ENCODE data around the gene ABCD1.
"Not testable (repeated sequence)": the region's sequence is repeated elsewhere in the genome, so short reads cannot be mapped to it uniquely, and the experiment has no call there.

The ABCD1 gene

DNA sequence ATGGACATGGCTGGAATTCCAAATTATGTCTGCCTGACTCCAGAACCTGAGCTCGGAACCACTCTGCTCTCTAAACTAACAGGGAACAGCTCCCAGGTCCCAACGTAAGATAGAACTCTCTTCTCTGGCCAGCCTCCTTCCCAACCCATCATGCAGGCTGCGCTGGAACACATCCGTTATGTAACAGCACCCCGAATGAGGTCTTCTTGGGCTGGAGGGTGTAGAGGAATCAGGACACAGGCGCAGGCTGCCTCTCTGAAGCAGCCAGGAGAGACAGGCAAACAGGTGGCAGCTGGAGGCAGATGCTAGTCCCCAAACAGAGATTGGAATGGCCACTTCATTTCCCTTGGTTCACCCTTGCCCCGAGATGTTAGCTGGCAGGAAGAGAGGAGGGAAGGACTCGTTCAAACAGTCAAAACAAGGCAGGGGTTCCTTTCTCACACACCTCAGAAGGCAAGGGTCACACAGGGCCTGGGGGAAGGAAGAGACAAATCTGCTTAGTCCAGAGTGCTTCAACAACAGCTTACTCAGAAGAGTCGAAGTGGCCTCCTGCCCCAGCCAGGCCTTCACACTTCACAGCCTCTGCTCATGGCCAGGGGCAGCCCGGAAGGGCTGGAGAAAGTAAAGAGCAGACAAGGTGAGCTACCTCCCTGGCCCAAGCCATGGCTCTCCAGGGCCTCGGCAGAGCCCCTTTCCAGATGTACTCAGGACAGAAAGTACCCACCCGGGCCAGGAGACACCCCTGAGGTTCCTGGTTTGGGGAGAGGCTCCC lies 19.8 kb upstream of the ABCD1 start:
- H3K27me3 ChIP-seq (ENCODE audit: control insufficient read depth, insufficient read depth, low read length); H3K4me3 ChIP-seq (ENCODE audit: low read depth, low read length); H3K4me1 ChIP-seq (ENCODE audit: control insufficient read depth, insufficient read depth, low read length); H3K9me3 ChIP-seq (ENCODE audit: control insufficient read depth, insufficient read depth, low read length); H3K9ac ChIP-seq (ENCODE audit: low read depth, low read length): not testable (repeated sequence)
- peaks cover 27% of the 10 kb centered on the region for H3K36me3 ChIP-seq (ENCODE audit: control insufficient read depth, insufficient read depth, low read length)

DNA sequence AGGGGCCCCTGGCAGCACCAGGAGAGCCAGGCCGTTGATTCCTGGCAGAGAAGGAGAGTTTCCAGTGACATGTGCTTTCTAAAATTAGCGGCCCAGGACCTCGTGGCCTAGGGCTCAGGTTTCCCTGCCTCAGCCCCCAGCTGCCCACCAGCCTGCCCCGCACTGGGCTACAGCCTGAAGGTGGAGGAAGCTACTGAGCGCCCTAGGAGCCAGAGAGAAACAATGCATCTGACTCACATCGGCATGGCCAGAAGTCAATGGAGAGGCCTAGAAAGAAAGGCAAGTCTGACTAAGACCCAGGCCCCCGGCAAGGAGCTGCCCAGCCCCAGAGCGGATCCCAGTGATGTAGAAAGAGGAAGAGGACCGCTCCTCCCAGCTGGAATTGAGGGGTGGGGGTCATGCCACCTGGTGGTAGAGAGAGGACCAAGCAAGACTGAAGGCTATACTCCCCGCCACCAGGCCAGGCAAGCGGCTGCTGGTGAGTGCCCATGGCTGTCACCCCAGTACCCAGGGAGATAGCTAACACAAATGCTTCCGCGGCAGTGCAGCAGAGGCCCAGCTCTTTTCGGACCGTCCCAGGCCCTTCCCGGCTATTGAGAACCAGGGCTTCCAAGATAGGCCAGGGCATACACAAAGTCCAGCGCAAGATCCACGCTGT lies 19.1 kb upstream of the ABCD1 start:
- H3K36me3 ChIP-seq (ENCODE audit: control insufficient read depth, insufficient read depth, low read length), result peaks cover 27% of the 10 kb centered on the region
- not testable (repeated sequence) for H3K4me3 ChIP-seq (ENCODE audit: low read depth, low read length); H3K9me3 ChIP-seq (ENCODE audit: control insufficient read depth, insufficient read depth, low read length); H3K9ac ChIP-seq (ENCODE audit: low read depth, low read length); H3K27me3 ChIP-seq (ENCODE audit: control insufficient read depth, insufficient read depth, low read length); H3K4me1 ChIP-seq (ENCODE audit: control insufficient read depth, insufficient read depth, low read length)

DNA sequence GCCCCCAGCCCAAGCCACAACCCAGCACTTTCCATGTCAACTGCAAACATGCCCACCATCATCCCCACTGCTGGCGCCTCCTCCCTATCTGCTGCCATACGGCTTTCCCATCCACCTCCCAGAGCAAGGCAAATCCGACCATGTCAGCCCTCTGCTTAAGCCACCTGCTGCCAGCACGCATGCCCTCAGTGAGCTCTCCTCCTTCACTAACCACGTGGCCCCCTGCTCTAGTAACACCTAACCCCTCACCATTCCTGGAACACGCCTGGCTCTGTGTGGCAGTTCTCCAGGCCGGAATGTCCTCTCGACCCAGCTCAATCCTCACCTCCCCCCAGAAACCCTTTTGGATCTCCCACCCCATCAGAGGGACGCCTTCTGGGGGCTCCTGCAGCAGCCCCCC lies 17.9 kb upstream of the ABCD1 start:
- H3K4me1 ChIP-seq (ENCODE audit: control insufficient read depth, insufficient read depth, low read length), result peaks cover 2% of the 10 kb centered on the region
- no peak overlapping the region for H3K9ac ChIP-seq (ENCODE audit: low read depth, low read length)
- no peak overlapping the region for H3K4me3 ChIP-seq (ENCODE audit: low read depth, low read length)
- H3K9me3 ChIP-seq (ENCODE audit: control insufficient read depth, insufficient read depth, low read length), result no peaks in the 10 kb centered on the region
- H3K36me3 ChIP-seq (ENCODE audit: control insufficient read depth, insufficient read depth, low read length), result peaks cover 20% of the 10 kb centered on the region
- H3K27me3 ChIP-seq (ENCODE audit: control insufficient read depth, insufficient read depth, low read length), result no peaks in the 10 kb centered on the region

DNA sequence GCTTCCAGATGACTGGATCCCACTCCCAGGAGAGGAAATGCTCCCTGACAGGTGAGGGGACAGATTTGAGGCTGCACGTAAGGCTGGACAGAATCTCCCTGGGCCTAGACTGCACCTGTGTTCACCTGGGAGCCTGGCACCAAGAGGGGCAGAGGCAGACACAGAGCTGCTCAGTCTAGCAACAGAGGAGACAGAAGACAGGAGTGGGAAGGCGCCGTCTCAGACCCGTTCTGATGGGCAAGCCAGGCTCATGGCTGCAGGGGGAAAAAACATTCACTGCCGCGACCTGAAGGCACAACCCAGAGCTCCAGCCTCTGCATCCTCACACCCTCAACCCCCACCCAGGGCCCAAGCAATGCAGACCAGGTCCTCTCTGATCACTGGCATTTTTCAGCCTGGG lies 17.2 kb upstream of the ABCD1 start:
- Histone ChIP-seq H3K4me1 (ENCODE audit: control insufficient read depth, insufficient read depth, low read length) (peaks cover 2% of the 10 kb centered on the region), H3K27me3 (ENCODE audit: control insufficient read depth, insufficient read depth, low read length) (no peaks in the 10 kb centered on the region), H3K9me3 (ENCODE audit: control insufficient read depth, insufficient read depth, low read length) (no peaks in the 10 kb centered on the region), H3K4me3 (ENCODE audit: low read depth, low read length) (no peak overlapping the region), H3K9ac (ENCODE audit: low read depth, low read length) (no peak overlapping the region), H3K36me3 (ENCODE audit: control insufficient read depth, insufficient read depth, low read length) (peaks cover 16% of the 10 kb centered on the region)

DNA sequence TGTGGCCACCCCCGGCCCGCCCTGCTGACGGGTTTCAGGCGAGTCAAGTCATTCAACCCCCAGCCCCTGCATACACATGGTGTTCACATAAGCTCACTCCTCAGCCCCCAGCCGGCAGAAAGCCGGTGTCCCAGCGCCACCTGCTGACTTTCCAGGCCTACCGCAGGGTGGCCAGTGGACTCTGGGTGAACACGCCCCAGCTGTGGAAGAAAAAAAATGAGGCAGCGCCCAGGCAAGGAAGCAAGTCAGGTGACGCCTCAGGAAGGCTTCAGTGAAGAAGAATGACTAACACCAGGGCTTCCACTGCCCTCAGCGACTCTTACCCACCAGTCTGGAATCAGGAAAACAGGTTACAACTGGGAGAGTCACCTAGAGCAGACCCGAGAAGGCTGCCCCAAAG lies 16.2 kb upstream of the ABCD1 start:
- H3K4me3 ChIP-seq (ENCODE audit: low read depth, low read length), result no peak overlapping the region
- H3K9ac ChIP-seq (ENCODE audit: low read depth, low read length), result no peak overlapping the region
- H3K27me3 ChIP-seq (ENCODE audit: control insufficient read depth, insufficient read depth, low read length), result no peaks in the 10 kb centered on the region
- H3K36me3 ChIP-seq (ENCODE audit: control insufficient read depth, insufficient read depth, low read length), result peaks cover 14% of the 10 kb centered on the region
- no peaks in the 10 kb centered on the region for H3K9me3 ChIP-seq (ENCODE audit: control insufficient read depth, insufficient read depth, low read length)
- peaks cover 2% of the 10 kb centered on the region for H3K4me1 ChIP-seq (ENCODE audit: control insufficient read depth, insufficient read depth, low read length)

DNA sequence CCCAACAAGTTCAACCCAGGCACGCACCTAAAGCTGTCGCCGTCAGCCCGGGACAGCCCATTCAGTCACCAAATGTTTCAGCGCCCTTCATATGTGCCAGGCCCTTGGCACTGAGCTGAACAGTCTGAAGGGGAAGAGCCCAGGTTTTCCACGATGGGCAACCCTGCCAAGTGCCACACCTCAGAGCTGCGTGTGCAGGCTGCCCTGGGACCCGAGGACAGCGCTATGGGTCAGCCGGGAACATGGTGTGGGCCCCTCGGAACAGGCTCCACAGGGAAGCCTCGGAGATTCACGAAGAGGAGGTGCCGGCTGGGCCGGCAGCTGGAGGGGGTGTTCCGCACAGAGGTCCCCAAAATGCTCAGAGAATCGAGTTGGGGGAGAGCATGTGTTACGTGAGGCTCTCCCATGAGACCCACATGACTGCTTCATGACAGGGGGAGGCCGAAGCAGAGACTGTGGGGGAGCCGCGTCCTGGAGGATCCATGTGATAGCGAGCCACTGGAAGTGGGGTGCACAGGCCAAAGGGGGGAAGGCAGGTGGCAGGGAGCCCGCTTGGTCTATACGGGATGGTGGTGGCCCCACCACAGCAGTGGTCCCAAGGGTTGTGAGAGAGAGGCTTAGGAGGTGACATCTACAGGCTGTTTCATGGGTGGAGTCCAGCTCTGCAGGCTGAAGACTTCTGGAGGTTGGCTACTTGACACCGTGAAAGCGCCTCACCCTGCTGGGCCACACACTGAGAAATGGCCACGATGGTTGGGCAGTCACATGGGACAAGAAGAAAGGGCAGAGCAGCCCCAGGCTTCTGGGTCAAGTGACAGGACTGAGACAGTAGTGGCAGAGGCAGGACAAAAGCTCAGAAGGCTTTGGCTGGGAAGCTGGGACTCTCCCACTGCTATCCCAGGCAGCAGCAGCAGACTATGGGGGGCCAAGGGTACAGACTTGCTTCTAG lies 14.7 kb upstream of the ABCD1 start:
- H3K27me3 ChIP-seq (ENCODE audit: control insufficient read depth, insufficient read depth, low read length), result no peaks in the 10 kb centered on the region
- no peak overlapping the region for H3K9ac ChIP-seq (ENCODE audit: low read depth, low read length)
- no peak overlapping the region for H3K4me3 ChIP-seq (ENCODE audit: low read depth, low read length)
- H3K4me1 ChIP-seq (ENCODE audit: control insufficient read depth, insufficient read depth, low read length), result peaks cover 2% of the 10 kb centered on the region
- H3K36me3 ChIP-seq (ENCODE audit: control insufficient read depth, insufficient read depth, low read length), result peaks cover 22% of the 10 kb centered on the region
- H3K9me3 ChIP-seq (ENCODE audit: control insufficient read depth, insufficient read depth, low read length), result no peaks in the 10 kb centered on the region

DNA sequence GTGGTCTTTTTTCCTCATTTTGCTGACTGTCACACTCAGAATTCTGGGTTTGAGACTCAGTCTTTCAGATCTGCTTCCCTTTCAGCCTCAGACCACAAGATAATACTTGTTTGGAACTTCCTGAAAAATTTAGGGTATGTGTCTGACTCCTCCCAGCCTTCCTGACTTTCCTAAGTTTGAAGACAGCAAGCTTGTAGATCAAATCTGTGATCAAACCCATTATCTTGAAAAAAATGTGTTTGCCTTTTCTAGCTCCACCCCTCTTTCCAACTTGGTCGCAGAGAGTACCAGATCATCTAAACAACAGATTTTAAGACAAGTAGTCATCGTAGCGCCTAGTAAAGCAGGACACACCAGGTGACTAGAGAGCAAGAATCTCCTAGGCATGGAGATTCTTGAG lies 10.4 kb upstream of the ABCD1 start:
- peaks cover 25% of the 10 kb centered on the region for H3K36me3 ChIP-seq (ENCODE audit: control insufficient read depth, insufficient read depth, low read length)
- no peak overlapping the region for H3K9ac ChIP-seq (ENCODE audit: low read depth, low read length)
- H3K4me1 ChIP-seq (ENCODE audit: control insufficient read depth, insufficient read depth, low read length), result no peaks in the 10 kb centered on the region
- H3K9me3 ChIP-seq (ENCODE audit: control insufficient read depth, insufficient read depth, low read length), result no peaks in the 10 kb centered on the region
- H3K4me3 ChIP-seq (ENCODE audit: low read depth, low read length), result no peak overlapping the region
- no peaks in the 10 kb centered on the region for H3K27me3 ChIP-seq (ENCODE audit: control insufficient read depth, insufficient read depth, low read length)

DNA sequence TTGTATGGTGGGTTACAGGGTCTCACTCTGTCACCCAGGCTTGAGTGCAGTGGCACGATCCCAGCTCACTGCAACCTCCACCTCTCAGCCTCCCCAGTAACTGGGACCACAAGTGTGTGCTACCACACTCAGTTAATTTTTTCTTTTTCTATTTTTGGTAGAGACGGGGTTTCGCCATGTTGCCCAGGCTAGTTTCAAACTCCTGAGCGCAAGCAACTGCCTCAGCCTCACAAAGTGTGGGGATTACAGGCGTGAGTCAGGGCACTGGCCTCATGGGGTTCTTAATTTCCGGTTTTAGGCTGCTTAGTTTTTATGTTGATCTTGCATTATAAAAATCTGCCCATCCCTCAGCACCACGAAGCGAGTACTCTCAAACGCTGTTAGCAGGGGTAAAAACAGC lies 7.2 kb upstream of the ABCD1 start:
- Histone ChIP-seq H3K9me3 (ENCODE audit: control insufficient read depth, insufficient read depth, low read length) (no peaks in the 10 kb centered on the region), H3K4me1 (ENCODE audit: control insufficient read depth, insufficient read depth, low read length) (no peaks in the 10 kb centered on the region), H3K9ac (ENCODE audit: low read depth, low read length) (no peak overlapping the region), H3K36me3 (ENCODE audit: control insufficient read depth, insufficient read depth, low read length) (peaks cover 39% of the 10 kb centered on the region), H3K4me3 (ENCODE audit: low read depth, low read length) (no peak overlapping the region), H3K27me3 (ENCODE audit: control insufficient read depth, insufficient read depth, low read length) (no peaks in the 10 kb centered on the region)

DNA sequence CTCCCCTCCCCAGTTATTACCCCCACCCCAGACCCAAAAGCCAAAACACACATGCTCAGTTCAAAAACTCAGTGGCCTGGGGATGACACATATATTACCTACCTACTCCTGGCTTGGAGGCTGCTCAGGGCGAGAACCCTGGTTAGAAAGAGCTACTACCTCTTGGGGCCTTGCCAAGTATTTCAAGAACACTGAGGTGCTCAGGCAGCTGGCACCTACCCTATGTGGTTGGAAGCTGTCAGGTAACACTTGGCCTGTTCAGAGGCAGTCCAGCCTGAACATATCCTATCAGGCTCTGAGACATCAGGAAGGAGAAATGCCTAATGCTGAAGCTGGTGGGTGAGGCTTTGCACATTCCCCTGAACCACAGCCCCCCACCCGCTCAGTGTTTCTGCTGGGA lies 5.4 kb upstream of the ABCD1 start:
- Histone ChIP-seq H3K4me3 (ENCODE audit: low read depth, low read length) (no peak overlapping the region), H3K36me3 (ENCODE audit: control insufficient read depth, insufficient read depth, low read length) (peaks cover 33% of the 10 kb centered on the region), H3K27me3 (ENCODE audit: control insufficient read depth, insufficient read depth, low read length) (no peaks in the 10 kb centered on the region), H3K4me1 (ENCODE audit: control insufficient read depth, insufficient read depth, low read length) (no peaks in the 10 kb centered on the region), H3K9ac (ENCODE audit: low read depth, low read length) (no peak overlapping the region), H3K9me3 (ENCODE audit: control insufficient read depth, insufficient read depth, low read length) (no peaks in the 10 kb centered on the region)

DNA sequence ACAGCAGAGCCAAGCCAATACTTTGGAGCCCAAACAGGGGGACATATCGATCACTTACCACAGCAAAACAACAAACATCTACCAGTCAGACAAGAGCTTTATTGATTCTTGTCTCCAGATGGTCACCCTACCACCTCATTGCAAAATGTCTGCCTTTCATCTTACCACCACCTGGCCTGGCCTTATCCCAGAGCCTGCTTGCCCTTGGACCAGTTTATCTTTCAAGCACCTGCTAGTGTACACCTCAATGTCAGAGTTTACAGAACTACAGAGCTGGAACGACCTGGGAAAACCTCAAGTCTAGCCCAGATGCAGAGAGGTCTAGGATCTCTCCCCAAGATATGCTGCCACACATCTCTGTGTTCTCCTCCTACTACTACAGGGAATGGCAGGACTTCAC lies 5.0 kb upstream of the ABCD1 start:
- Histone ChIP-seq H3K36me3 (ENCODE audit: control insufficient read depth, insufficient read depth, low read length) (peaks cover 28% of the 10 kb centered on the region), H3K9ac (ENCODE audit: low read depth, low read length) (no peak overlapping the region), H3K27me3 (ENCODE audit: control insufficient read depth, insufficient read depth, low read length) (no peaks in the 10 kb centered on the region), H3K4me3 (ENCODE audit: low read depth, low read length) (no peak overlapping the region), H3K4me1 (ENCODE audit: control insufficient read depth, insufficient read depth, low read length) (no peaks in the 10 kb centered on the region), H3K9me3 (ENCODE audit: control insufficient read depth, insufficient read depth, low read length) (no peaks in the 10 kb centered on the region)

DNA sequence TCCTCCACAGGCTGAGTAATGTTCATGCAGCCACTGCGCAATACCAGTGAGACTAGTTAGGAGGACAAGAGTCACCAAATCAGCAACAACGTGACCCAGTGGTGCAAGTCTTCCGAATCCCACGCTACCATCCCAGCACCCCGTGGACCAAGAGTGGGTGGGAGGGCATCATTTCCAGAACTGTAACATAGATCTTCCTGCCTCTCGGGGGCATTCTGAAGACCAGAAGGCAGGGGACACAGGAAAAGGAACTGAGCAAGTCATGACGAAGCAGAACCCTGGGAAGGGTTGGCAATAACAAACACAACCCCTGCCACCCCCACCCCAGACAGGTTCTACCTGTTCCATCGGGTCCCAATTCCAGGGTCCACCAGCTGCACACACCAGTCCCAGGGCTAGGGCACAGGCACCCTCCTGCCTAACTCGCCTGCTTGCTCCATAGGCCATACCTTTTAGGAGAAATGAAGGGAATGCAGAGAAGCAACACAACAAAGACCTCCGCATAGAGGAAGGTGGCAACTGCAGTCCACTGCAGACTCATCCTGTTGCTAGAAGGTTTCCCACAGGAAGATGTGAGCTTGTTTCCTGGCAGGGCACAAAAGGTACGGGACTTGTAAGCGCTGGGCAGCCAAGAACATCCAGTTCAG lies 1.8 kb upstream of the ABCD1 start:
- no peaks in the 10 kb centered on the region for H3K27me3 ChIP-seq (ENCODE audit: control insufficient read depth, insufficient read depth, low read length)
- H3K9me3 ChIP-seq (ENCODE audit: control insufficient read depth, insufficient read depth, low read length), result no peaks in the 10 kb centered on the region
- H3K36me3 ChIP-seq (ENCODE audit: control insufficient read depth, insufficient read depth, low read length), result peaks cover 16% of the 10 kb centered on the region
- H3K4me3 ChIP-seq (ENCODE audit: low read depth, low read length), result peak overlapping the region; percentile 60
- H3K9ac ChIP-seq (ENCODE audit: low read depth, low read length), result peak overlapping the region; percentile 66
- no peaks in the 10 kb centered on the region for H3K4me1 ChIP-seq (ENCODE audit: control insufficient read depth, insufficient read depth, low read length)
